HG03378 (cell line): Measurements from ENCODE around the gene NKX2-2.

Experiments used
- ATAC-seq: cut with Tn5 transposase; IDR thresholded peaks from one replicate; pipeline ENCODE4 v1.9.1; 2021; ENCODE audit warnings: mild to moderate bottlenecking, moderate library complexity; ENCODE audit not compliant: unreplicated experiment

Gene NKX2-2

DNA sequence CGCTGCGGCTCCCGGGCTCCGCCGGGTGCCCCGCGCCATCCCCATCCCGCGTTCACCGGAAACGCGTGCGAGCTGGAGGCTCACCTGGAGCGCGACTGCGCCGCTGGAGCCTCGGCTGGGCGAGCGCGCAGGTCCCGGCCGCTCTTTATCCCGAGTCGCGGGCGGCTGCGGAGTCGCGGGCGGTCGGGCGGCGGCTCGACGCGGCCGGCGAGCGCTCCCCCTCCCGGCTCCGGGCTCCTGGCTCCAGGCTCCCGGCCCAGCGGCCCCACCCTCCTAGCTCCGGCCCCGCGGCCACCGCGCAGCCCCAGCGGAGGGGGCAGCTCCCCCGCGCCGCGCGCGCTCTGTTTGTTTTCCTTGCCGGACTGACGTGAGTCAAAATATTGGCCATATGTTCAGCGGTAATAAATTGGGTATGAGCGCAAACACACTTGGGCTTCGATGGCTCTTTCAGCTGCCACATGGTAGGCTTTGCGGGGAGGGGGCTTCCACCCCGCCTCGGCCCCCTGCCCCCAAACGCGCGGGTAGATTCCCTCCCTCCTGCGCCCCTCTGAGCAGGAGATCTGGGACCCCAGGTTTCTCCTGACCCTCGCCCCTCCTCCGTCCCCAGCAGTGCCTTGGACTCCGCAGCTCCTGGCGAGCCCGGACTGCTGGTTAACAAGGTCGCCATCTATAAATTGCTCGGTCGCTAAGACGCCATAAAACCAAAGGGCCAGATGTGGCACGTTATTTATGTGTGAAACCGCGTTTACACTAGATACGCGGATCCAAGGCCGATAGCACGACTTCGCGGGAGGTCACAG lies 8.8 kb upstream of the NKX2-2 start:
- no peak for ATAC-seq

- no peak for ATAC-seq
Observed at GRCh38 chr20:21521596-21522480, 8.0 kb upstream of the NKX2-2 start.

DNA sequence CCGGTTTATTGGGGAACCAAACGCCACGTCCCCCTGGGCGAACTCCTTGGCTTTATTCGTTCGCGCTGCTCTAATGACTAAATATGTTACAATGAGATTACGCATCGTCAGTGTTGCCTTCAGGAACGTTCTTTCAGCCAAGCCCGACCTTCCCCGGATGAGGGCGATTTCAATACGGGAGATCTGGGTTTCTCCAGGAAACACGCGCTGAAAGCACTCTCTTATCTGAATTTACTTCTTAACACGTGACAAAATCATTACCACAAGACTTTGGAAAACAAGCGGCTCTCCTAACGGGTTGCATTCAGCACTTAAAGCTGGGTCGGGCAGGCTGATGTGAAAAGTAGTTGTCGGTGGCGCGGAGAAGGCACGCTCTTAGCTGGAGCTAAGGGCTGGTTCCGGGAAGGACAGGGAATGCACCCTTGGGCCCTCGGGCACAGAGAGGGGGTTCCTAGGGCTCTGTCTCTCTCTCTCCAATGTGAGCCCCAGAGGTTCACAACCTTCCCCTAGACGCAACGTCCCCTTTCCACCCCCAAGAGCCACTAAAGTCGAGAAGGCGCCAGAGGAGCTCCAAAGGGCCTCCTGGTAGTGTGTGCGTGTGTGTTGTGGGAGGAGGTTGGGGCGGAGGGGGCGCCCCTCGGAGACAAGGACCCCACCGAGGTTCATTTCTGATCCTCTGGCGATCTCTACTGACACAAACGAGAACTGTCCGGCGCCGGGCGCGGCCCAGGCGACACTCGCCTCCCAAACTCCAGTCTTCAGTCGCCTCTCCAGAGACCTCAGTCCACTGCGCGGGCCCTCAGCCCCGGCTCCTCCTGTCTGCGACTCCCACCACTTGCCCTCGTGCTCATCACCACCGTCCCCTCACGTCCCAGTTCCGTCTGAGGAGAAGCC lies 7.1 kb upstream of the NKX2-2 start:
- ATAC-seq: no peak

- no peak for ATAC-seq
Observed at GRCh38 chr20:21519136-21519584, 5.3 kb upstream of the NKX2-2 start.

- ATAC-seq: no peak
Observed at GRCh38 chr20:21518292-21518991, 4.6 kb upstream of the NKX2-2 start.

- no peak for ATAC-seq
Observed at GRCh38 chr20:21517566-21518277, 3.9 kb upstream of the NKX2-2 start.

DNA sequence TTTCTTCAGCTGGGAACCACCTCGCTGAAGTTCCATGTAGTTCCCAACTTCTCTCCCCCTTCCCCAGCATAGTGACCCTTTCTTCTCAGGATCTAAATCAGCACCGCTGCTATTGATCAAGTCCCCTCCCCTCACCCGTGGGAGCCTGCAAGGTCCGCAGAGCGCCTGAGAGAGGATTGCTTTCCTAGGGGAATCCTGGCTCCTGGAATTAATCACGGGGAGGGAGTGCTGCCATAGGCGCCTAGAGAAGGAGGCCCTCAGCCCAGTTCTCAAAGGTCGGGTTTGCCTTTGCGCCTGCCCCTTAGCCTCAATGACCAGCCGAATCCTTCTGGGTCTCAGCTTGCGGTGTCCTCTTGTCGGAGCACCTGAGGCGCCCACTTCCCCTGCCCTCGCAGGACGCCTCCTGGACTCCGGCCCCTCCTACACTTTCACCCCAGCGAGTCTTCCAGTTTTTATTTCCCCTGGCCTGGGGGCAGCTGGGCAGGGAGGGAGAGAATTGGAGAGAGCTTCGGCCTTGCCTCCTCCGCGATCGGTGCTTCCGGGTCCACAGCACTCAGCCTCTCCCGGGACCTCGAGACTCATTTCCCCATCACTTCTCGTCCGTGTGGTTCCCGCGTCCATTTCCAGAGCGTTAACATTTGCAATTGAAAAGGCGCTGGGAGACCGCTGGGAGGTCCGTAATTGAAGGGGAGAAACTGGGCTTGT lies 3.1 kb upstream of the NKX2-2 start:
- no peak for ATAC-seq

DNA sequence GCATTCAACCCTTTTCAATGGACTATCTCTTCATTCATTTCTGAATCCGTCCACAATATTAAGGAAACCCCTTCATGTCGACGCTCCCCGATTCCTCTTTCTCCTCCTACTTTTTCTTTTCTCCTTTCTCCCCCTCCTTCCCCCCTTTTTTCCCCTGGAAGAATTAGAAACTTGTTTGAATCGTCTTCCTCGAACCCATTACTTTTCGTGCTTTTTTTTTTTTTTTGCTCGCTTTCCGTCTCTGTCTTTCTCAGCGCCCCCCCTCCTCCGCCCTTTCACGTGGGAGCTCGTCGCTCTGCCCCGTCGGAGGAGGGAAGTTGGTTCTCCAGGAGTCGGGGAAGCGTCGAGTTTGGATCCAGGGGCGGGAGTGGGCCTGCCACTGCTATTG lies 2.3 kb upstream of the NKX2-2 start:
- no peak for ATAC-seq

GRCh38 chr20:21515300-21516179 lies 1.7 kb upstream of the NKX2-2 start:
- ATAC-seq: no peak

DNA sequence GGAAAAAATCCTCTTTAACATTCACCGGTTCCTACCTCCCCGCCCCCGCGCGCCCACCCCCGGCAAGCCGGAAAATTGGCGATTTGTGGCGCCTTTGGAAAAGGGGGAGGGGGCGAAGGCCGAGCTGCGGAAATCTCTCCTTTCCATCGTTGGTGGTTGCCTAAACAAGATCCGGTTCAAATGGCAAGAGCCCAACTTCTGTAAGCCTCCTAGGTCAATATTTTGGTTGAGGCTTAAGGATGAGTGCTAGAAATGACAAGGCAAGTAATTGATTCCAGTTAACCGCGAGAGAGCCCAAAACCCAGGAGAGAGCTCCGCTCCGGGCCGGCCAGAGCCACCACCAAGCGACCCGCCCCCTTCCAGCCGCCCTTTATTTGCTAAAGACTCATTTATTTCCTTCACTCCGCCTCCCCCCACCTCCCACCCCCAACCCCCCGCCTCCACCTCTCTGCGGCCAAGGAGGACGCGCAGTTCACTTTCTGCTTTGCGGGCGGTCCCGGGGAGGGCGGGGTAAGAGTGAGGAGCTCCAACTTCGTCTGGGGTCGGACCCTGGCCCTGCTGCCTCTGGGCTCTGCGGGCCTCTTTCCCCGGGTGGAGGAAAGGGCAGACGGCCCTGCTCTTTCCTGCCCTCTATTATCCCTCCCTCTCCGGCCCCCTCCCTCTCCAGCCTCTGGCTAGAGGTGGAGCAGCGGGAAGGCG lies 838 bp upstream of the NKX2-2 start:
- no peak for ATAC-seq

DNA sequence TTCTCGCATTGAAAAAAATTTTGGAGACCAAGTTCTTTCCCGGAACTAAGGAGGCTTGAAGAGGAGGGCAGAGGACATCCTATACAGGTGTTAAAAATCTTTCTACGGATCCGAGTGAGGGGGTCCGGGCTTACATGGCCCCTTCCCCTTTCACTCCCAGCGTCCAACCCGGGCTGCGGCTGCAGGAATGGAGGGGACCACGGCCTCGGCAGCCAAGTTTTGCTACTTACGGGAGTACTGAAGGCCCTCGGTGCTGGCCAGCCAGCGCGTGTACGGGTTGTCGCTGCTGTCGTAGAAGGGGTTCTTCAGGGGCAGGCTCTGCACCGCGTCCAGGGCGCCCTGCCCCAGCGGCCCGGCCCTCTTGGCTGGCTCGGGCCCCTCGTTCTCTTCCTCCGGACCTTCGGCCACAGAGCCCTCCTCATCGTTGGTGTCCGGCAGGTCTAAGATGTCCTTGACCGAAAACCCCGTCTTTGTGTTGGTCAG lies 642 bp downstream of the NKX2-2 start:
- no peak for ATAC-seq

DNA sequence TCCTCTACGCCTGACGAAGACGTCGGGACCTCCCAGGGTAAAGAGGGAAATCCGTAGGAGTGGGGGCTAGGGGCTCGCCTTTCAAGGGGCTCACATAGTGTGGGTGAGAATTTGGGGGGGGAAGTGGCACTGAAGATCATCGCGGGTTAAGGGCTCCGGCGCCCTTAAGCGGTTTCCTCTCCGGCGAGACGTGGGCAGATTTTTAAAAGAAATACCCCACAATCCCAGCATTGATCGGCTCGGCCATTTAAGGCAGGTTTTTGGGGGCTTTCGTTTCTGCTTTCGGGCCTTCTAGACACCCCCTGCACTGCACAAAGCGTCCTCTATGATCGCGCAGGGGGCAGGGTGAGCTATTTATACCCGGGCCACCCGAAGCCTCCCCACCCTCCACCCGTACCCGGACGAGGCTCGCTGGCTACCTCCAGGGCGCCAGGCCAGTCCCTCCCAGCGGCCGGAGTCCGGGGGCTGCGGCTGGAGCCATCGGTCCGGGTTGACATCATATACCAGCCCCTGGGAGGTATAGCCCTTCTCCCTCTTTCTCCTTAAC lies 1.2 kb downstream of the NKX2-2 start:
- ATAC-seq: no peak

- ATAC-seq: no peak
Observed at GRCh38 chr20:21511850-21512633, 1.8 kb downstream of the NKX2-2 start.

DNA sequence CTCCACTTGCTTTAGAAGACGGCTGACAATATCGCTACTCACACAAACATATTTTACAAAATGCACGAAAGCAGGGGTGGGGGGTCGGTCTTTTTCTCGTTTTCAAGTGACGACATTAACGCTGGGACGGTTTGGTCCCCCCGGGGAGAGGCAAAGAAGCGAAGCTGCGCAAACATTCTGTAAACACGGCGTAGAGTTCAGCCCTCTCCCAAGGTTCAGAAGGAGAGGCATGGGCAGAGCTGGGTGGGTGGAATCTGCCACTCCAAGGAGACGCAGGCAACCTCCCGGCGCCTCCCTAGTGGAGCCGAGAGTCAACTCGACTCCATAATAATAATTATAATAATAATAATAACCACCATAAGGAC lies 2.4 kb downstream of the NKX2-2 start:
- no peak for ATAC-seq

DNA sequence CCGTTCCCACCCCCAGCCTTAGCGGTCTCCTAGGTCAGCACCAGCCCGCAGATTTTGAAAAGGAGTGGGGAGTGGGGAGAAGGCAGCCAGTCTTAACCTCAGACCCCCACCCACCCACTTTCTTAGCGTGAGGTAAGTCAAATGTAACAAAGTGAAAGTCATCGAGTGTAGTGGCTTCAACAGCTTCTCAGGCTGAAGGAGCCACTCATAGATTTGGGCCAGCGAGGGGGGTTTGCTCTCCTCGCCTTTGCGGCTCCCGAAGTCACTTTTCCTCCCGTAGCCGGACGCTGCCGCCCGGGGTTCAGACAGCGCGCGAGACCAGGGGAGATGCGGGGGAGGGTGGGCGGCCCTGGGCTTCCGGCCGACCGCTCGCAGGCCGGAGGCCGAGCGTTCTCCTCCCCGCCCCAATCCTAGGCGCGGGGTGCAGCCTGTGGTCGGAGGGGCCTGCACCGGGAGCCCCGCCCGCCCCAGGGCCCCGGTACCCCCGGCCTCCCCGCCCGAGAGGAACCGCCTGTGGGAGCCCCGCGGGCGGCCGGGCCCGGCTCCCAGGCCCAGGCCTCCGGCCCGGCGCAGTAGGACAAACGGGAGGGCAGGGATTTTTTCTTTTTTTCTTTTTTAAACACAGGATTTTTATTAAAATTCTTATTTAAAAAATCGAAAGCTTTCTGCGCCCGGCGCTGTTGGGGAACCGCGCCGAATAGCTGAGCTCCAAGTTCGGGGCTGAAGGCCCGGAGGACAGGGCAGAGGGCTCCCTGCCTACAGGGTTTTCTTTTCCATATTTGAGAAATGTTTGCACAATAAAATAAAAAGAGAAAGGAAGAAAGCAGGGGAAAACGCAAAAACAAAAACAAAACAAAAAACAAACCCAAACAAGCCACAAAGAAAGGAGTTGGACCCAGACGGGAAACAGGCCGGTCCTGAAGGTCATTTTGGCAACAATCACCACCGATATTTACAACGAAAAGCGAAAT lies 3.2 kb downstream of the NKX2-2 start:
- ATAC-seq: no peak
